ENCODE data around the gene MPHOSPH8. TPM values are rescaled to one million over a fixed set of nuclear protein-coding genes. Genes with fewer than 3 reads are reported as not detected.

MPHOSPH8 gene
- total and polyA plus RNA-seq, 2 of the 4 experiments (the other 2 are of a cell fraction) = 11.7 to 16.4 TPM

DNA sequence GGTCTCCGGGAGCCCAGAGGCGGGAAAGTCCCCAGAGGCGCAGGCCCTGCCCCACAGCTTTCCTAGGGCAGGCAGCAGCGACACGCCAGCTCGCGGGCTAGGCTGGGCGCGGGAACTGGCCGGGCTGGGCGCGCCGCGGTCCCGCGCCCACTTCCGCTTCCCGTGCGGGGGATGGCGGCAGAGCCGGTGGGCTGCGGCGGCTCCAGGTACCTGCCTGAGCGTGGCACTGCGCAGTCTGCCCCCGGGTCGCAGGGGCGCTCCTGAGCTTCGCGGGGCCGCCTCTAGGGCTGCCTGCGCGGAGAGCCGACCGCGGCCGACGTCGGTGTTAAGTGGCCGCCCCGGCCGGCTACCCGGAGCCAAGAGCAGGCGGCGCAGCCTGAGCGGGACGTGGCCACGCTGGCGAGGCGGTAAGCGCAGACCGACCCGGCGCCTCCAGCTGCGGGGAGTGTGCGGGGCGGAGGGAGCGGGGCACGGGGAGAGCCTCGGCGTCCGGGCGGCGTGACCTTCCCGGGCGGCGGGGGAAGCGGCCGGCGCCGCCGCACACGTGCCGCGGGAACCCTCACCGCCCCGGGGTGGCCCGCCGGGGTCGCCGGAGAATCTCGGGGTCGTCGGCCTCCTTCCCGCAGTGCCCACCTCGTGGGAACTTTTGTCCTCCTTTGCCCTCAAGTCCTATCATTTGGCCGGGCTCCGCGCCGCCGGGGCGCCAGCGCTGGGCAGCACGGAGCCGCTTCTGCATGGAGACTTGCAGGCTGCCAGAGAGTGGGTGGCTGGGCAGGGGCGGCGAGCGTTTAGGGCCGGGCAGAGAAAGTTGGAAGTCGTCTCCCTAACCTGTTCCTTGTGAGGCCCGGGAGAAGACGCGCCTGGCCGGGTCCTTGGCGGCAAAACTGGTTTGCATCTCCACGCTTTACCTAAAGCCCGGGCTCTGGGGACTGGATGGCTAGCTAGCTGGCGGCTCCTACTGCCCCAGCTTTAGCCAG is 31.4 kb upstream of the MPHOSPH8 start:
- ATAC-seq (ENCODE audit: low read depth) (peak; percentile 85), DNase-seq (peak; percentile 27)
- no TSS peak for BruUV-seq (replicated peaks)
- H3K9me3 ChIP-seq (ENCODE audit: control insufficient read depth, insufficient read depth, low read length) = no peaks in the 10 kb centered on the region
- H2BK15ac ChIP-seq (ENCODE audit: low read depth, low read length) = no peak overlapping the region; the same call in 2 of the 3 replicates
- H3K56ac ChIP-seq (ENCODE audit: extremely low read depth, insufficient read depth, low read length) = no peak overlapping the region
- H3K4ac ChIP-seq (ENCODE audit: low read depth, low read length) = no peak overlapping the region; the same call in 1 of the 2 replicates
- H2AK5ac ChIP-seq (ENCODE audit: low read depth, low read length) = no peak overlapping the region
- no peak overlapping the region; the same call in 1 of the 2 replicates for H3K14ac ChIP-seq (replicated peaks; ENCODE audit: low read depth, low read length)
- H2BK120ac ChIP-seq (ENCODE audit: low read depth, low read length) = peak overlapping the region; percentile 58; the same call in 1 of the 2 replicates
- H3K23ac ChIP-seq (ENCODE audit: low read depth, low read length) = no peak overlapping the region; the same call in 1 of the 2 replicates
- H3K4me3 ChIP-seq (ENCODE audit: insufficient read depth, low read depth, low read length) = peak overlapping the region; percentile 69
- peak overlapping the region; percentile 71 to 80 for H4K8ac ChIP-seq (ENCODE audit: low read depth in 2 of 2, low read length in 2 of 2)
- intact Hi-C loops (cut with micrococcal nuclease) = no loop called here
- H3K18ac ChIP-seq (ENCODE audit: low read depth, low read length) = no peak overlapping the region
- no peak for TF ChIP-seq MAFK (IDR thresholded peaks at IDR 0.05; ENCODE audit: low read depth, low read length)
- no peak for TF ChIP-seq POLR2A (IDR thresholded peaks at IDR 0.05; ENCODE audit: low read depth, low read length)
- TF ChIP-seq, protein P1, sequence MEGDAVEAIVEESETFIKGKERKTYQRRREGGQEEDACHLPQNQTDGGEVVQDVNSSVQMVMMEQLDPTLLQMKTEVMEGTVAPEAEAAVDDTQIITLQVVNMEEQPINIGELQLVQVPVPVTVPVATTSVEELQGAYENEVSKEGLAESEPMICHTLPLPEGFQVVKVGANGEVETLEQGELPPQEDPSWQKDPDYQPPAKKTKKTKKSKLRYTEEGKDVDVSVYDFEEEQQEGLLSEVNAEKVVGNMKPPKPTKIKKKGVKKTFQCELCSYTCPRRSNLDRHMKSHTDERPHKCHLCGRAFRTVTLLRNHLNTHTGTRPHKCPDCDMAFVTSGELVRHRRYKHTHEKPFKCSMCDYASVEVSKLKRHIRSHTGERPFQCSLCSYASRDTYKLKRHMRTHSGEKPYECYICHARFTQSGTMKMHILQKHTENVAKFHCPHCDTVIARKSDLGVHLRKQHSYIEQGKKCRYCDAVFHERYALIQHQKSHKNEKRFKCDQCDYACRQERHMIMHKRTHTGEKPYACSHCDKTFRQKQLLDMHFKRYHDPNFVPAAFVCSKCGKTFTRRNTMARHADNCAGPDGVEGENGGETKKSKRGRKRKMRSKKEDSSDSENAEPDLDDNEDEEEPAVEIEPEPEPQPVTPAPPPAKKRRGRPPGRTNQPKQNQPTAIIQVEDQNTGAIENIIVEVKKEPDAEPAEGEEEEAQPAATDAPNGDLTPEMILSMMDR (conservative IDR thresholded peaks at IDR 0.05; ENCODE audit: low read depth, low read length) = peak; percentile 24; the same call in 1 of the 2 replicates
- TF ChIP-seq MAZ (IDR thresholded peaks at IDR 0.05; ENCODE audit: borderline replicate concordance, low read depth, low read length) = no peak
- TF ChIP-seq, protein P2, sequence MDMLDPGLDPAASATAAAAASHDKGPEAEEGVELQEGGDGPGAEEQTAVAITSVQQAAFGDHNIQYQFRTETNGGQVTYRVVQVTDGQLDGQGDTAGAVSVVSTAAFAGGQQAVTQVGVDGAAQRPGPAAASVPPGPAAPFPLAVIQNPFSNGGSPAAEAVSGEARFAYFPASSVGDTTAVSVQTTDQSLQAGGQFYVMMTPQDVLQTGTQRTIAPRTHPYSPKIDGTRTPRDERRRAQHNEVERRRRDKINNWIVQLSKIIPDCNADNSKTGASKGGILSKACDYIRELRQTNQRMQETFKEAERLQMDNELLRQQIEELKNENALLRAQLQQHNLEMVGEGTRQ (IDR thresholded peaks at IDR 0.05; ENCODE audit: low read depth, low read length) = no peak
- no peak for TF ChIP-seq BHLHE40 (IDR thresholded peaks at IDR 0.05; ENCODE audit: low read depth, low read length)
- TF ChIP-seq, protein P3, sequence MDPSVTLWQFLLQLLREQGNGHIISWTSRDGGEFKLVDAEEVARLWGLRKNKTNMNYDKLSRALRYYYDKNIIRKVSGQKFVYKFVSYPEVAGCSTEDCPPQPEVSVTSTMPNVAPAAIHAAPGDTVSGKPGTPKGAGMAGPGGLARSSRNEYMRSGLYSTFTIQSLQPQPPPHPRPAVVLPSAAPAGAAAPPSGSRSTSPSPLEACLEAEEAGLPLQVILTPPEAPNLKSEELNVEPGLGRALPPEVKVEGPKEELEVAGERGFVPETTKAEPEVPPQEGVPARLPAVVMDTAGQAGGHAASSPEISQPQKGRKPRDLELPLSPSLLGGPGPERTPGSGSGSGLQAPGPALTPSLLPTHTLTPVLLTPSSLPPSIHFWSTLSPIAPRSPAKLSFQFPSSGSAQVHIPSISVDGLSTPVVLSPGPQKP (IDR thresholded peaks at IDR 0.05; ENCODE audit: borderline replicate concordance, low read depth, low read length) = no peak
- H3K9me1 ChIP-seq (ENCODE audit: insufficient read depth, low read length) = peaks cover 16% of the 10 kb centered on the region
- peak overlapping the region; percentile 22 for H2BK5ac ChIP-seq (ENCODE audit: low read depth, low read length, poor library complexity, severe bottlenecking)
- in situ Hi-C loops (cut with MboI; ENCODE audit: low sequenced_read_pairs) = no loop called here
- ChIA-PET CTCF (interaction anchor here (0.6 to 1.0 kb wide), 4 partner anchors 16 to 165 kb away, joined by 3 to 7 read pairs (median 4); no protein-coding TSS in a partner anchor), POLR2A (ENCODE audit: unreplicated experiment) (no interaction called here)
- no peaks in the 10 kb centered on the region for H3K36me3 ChIP-seq (ENCODE audit: control insufficient read depth, insufficient read depth, low read length)
- H4K5ac ChIP-seq (ENCODE audit: low read depth, low read length) = 0 out of 2 replicates have a peak overlapping the region, but pooled peaks have one; percentile 5
- 1% methylated on average over 44 of the region's 108 CpGs; no CpG with 5 or more reads in 1 of the 2 experiments for WGBS, 2 experiments (ENCODE audit: extremely low coverage in 2 of 2, insufficient read length in 1 of 2)
- peak overlapping the region; percentile 96 for H2AFZ ChIP-seq (replicated peaks; ENCODE audit: low read length, poor library complexity)
- no peaks in the 10 kb centered on the region for H3K4me1 ChIP-seq (ENCODE audit: control insufficient read depth, insufficient read depth, low read length)
- H3K9ac ChIP-seq (ENCODE audit: low read depth, low read length) = peak overlapping the region; percentile 51
- no peak overlapping the region for H2BK20ac ChIP-seq (ENCODE audit: low read depth, low read length)
- dilution Hi-C loops (cut with HindIII; ENCODE audit: low sequenced_read_pairs, unreplicated experiment) = no loop called here
- H4K91ac ChIP-seq (ENCODE audit: insufficient read depth, low read depth, low read length) = peak overlapping the region; percentile 88
- H4K20me1 ChIP-seq (ENCODE audit: insufficient read depth, low read length) = no peaks in the 10 kb centered on the region
- peak overlapping the region; percentile 52 for H2AK9ac ChIP-seq (replicated peaks; ENCODE audit: low read depth, low read length, poor library complexity)
- no peaks in the 10 kb centered on the region for H3K27me3 ChIP-seq (ENCODE audit: control insufficient read depth, insufficient read depth, low read length)
- H3K27ac ChIP-seq (ENCODE audit: insufficient read depth, low read length) = peak overlapping the region; percentile 57; the same call in 1 of the 2 replicates
- peaks cover 6 to 13% of the 10 kb centered on the region in 2 experiments; a peak in 3 of 4 replicates for H3K79me1 ChIP-seq (ENCODE audit: low read depth in 1 of 2, low read length in 2 of 2)
- peak overlapping the region; percentile 69 for H3K4me2 ChIP-seq (ENCODE audit: low read depth, low read length)
